ENCODE measurements around the gene EMD.
A peak's percentile ranks its signal among the peaks of the same experiment; 100 is the strongest.
"Not testable (repeated sequence)": the region's sequence is repeated elsewhere in the genome, so short reads cannot be mapped to it uniquely, and the experiment has no call there.

EMD gene

DNA sequence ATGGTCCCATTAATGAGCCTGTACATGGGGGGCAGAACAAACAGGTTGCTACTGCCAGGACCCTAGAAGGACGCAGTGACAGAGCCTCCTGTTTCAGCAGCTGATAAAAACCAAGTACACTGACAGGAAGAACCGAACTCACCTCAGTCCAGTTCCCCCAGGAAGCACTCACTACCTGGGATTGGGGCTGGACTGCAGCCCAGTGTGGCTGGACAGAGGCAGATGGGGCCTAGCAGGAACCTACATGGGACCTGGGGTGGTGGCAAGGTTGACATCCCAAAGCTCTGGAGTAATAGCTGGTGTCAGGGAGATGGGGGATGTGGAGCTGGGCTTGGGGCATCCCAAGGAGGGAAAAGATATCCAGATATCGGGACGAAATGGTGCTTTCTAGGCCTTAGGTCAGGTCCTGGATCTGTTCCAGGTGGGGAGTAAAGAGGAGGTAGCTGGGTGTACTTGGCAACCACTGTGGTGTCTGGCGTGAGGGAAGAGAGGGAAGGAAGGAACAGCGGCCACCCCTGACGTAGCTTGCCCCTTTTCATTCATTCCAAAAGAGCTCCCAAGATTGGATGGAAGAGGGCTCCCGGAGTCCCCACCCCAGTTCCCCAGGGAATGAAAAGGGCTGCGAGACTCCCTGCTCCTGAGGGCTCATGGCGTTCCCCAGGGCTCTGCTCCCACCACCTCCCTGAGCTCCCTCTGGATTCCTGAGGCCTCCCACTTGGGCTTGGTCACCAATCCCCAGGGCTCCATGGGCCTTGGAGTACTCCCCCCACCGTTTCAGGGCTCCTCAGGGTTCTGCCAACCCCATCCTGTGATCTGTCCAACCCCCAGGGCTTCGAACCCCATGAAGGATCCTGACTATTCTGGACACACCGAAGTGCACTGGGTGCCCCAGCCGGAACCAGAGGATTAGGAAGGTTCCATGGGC lies 4.5 kb downstream of the EMD start:
- DNase-seq (ENCODE audit: extremely low read depth, insufficient read length) = no peak

DNA sequence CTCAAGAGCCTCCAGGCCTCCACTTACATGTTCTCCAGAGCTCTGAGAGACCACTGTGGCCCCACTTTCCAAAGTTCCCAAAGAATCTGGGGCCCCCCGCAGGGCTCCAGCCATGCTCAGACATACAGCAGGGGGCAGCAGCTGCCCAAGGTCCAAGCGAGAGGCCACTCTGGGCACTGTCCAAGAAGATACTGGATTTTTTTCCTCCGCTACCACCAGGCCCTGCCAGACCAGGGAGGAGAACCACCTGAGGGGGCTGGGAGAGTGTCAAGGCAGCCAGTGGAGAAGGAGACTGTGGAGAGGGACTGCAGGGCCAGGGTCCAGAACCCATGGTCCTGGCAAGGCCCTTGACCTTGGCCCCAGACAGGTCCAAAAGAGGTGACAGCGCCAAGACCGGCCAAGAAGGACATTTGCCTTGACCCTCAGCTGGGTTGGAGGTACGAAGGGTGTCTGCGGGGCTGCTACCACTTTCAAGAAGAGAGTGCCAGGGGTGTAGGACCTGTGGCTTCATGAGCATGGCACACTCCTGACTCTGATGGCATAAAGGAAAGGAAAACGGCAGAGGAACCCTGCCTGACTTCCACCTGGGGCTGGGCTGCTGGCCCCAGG lies 5.3 kb downstream of the EMD start:
- Histone ChIP-seq H3K27me3 (replicated peaks; ENCODE audit: control insufficient read depth, insufficient read depth, low read length) (no peaks in the 10 kb centered on the region), H3K4me3 (replicated peaks; ENCODE audit: low read depth, low read length) (no peak overlapping the region), H3K36me3 (ENCODE audit: control insufficient read depth, insufficient read depth, low read length) (peaks cover 1% of the 10 kb centered on the region)
- no peak for DNase-seq (ENCODE audit: extremely low read depth, insufficient read length)
- TF ChIP-seq, protein P1, sequence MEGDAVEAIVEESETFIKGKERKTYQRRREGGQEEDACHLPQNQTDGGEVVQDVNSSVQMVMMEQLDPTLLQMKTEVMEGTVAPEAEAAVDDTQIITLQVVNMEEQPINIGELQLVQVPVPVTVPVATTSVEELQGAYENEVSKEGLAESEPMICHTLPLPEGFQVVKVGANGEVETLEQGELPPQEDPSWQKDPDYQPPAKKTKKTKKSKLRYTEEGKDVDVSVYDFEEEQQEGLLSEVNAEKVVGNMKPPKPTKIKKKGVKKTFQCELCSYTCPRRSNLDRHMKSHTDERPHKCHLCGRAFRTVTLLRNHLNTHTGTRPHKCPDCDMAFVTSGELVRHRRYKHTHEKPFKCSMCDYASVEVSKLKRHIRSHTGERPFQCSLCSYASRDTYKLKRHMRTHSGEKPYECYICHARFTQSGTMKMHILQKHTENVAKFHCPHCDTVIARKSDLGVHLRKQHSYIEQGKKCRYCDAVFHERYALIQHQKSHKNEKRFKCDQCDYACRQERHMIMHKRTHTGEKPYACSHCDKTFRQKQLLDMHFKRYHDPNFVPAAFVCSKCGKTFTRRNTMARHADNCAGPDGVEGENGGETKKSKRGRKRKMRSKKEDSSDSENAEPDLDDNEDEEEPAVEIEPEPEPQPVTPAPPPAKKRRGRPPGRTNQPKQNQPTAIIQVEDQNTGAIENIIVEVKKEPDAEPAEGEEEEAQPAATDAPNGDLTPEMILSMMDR (IDR thresholded peaks at IDR 0.05; ENCODE audit: insufficient read depth, low read length, poor library complexity, severe bottlenecking) = peak; percentile 26

More for the DNA sequence above, 4.5 kb downstream of the EMD start:
- no peak overlapping the region for H3K4me3 ChIP-seq (replicated peaks; ENCODE audit: low read depth, low read length)
- H3K36me3 ChIP-seq (ENCODE audit: control insufficient read depth, insufficient read depth, low read length) = peaks cover 1% of the 10 kb centered on the region
- H3K27me3 ChIP-seq (replicated peaks; ENCODE audit: control insufficient read depth, insufficient read depth, low read length) = no peaks in the 10 kb centered on the region
- TF ChIP-seq, protein P1 (IDR thresholded peaks at IDR 0.05; ENCODE audit: insufficient read depth, low read length, poor library complexity, severe bottlenecking) = no peak

DNA sequence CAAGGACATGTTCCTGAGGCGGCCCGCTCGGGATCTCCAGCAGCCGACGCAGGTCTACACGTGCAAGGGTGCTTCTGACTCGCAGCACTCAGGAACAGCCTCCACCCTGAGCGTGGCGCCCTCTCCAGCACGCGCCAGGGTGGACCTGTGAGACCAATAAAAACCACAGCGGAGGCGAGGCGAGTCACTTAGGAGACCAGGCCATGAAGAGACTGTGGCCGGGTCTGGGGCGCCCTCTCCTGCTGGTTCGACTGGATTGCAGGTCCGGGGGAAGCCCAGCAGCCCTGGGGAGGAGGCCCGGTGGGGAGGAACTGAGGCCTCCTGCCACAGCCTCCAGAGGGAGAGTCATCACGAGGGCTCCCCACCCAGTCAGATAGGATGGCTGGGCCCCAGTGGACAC lies 9.0 kb downstream of the EMD start:
- not testable (repeated sequence) for H3K36me3 ChIP-seq (ENCODE audit: control insufficient read depth, insufficient read depth, low read length); H3K27me3 ChIP-seq (replicated peaks; ENCODE audit: control insufficient read depth, insufficient read depth, low read length); DNase-seq (ENCODE audit: extremely low read depth, insufficient read length); H3K4me3 ChIP-seq (replicated peaks; ENCODE audit: low read depth, low read length)

DNA sequence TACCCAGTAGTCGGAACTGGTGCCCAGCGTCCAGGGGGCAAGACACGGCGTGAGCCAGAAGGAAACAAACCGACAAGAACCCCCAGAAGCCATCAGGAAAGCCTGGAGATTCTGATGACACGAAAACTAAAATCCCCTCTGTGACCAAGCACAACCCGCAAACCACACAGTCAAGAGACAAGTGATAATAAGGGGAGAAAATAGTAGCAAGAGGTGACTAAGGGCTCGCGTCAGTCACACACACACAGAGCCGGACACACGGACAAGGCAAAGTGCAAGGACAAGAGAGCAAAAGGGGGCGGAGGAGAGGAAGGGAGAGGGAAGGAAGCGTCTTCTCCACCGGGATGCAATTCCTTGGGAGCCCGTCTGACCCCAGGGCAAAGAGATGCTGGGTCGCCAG lies 9.6 kb downstream of the EMD start:
- not testable (repeated sequence) for H3K27me3 ChIP-seq (replicated peaks; ENCODE audit: control insufficient read depth, insufficient read depth, low read length); DNase-seq (ENCODE audit: extremely low read depth, insufficient read length); H3K4me3 ChIP-seq (replicated peaks; ENCODE audit: low read depth, low read length); H3K36me3 ChIP-seq (ENCODE audit: control insufficient read depth, insufficient read depth, low read length)

DNA sequence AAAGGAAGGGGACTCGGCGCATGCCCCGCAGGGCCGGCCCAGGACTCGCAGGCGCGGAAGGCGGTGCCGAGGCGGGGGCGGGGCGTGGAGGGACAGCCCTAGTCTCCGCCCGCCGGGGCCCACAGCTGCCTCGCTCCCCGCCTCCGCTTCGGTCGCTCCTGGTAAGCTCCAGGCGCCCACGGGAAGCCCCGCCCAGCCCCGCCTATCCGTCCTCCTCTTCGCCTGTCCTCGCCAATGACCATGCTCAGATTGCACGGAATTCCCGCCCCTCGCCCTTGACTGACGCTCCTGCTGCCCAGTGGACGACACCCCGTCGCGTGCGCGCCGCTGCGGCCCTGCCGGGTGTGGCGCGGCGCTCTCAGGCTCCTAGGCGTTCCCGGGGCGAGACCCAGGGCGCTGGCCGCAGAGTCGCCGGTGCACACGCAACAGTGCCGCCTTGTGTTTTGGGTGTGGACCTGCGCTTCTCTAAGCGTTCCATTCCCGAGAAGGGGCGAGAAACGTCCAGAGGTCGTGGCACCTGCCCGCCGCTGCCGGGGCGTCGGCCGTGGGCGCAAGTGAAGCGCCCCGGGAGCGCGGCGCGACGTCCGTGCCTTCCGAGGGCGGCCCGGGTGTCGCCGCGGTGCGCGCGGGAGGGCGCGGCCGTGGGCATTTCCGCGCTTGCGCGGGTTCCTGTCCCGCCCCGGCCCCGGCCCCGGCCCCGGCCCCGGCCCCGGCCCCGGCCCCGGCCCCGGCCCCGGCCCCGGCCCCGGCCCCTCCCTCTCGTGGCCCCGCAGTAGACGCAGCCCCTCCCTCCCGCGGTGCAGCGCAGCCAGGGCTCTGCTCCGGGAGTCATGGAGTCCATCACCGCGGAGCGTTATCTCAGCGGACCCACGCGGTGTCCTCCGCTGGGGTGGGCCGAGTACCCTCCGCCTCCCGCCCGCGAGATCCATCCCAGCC lies 11.0 kb downstream of the EMD start:
- not testable (repeated sequence) for H3K4me3 ChIP-seq (replicated peaks; ENCODE audit: low read depth, low read length); H3K27me3 ChIP-seq (replicated peaks; ENCODE audit: control insufficient read depth, insufficient read depth, low read length); H3K36me3 ChIP-seq (ENCODE audit: control insufficient read depth, insufficient read depth, low read length); DNase-seq (ENCODE audit: extremely low read depth, insufficient read length)

DNA sequence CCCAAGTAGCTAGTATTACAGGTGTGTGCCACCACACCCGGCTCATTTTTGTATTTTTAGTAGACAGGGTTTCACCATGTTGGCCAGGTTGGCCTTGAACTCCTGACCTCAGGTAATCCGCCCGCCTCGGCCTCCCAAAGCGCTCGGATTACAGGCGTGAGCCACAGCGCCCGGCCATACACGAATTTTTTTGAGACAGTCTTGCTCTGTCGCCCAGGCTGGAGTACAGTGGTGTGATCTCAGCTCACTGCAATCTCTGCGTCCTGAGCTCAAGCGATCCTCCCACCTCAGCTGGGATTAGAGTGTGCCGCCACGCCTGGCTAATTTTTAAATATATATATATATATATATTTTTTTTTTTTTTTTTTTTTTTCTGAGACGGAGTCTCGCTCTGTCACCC lies 17.3 kb downstream of the EMD start:
- H3K36me3 ChIP-seq (ENCODE audit: control insufficient read depth, insufficient read depth, low read length); H3K27me3 ChIP-seq (replicated peaks; ENCODE audit: control insufficient read depth, insufficient read depth, low read length); DNase-seq (ENCODE audit: extremely low read depth, insufficient read length): not testable (repeated sequence)
- peak overlapping the region; percentile 89 for H3K4me3 ChIP-seq (replicated peaks; ENCODE audit: low read depth, low read length)

DNA sequence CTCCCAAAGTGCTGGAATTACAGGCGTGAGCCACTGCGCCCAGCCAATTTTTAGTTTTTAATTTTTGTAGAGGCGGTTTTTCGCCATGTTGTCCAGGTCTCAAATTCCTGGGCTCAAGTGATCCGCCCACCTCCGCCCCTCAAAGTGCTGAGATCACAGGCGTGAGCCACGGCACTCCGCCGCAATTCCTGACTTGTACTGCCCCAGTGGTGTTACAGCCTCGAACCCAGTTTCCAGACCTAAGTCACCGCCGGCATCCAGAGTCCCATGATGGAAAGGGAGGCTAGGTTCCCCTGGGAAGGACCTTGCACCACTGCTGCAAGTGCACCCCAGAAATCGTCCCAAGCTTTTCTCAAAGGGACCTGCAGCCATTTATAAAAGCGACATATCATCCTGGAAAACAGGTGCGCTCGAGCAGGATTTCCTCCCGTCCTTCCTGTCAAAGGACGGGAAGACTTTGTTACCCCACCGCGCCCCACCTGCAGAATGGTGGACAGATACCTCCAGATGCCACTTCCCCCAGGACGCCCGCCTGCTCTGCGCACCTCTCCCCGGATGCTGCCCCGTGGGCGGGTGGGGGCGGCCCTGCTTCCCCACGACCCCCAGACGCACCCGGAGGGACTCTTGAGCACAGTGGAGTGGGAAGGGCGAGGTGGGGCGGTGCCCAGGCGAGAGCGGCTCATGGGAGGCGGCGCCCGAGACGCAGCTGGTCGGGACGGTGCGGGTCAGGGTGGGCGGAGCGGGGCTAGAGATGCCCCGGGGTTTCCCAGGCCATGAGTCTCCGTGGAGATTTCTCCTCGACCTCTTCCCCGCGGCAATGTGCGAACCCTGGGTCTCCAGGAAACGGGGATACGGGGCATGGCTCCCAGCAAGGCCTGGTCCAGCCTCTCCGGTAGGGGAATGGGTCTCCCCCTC lies 18.1 kb downstream of the EMD start:
- Histone ChIP-seq H3K36me3 (ENCODE audit: control insufficient read depth, insufficient read depth, low read length) (peaks cover 11% of the 10 kb centered on the region), H3K27me3 (replicated peaks; ENCODE audit: control insufficient read depth, insufficient read depth, low read length) (no peaks in the 10 kb centered on the region), H3K4me3 (replicated peaks; ENCODE audit: low read depth, low read length) (peak overlapping the region; percentile 89)
- TF ChIP-seq, protein P1 (IDR thresholded peaks at IDR 0.05; ENCODE audit: insufficient read depth, low read length, poor library complexity, severe bottlenecking) = no peak
- peak; percentile 82 for DNase-seq (ENCODE audit: extremely low read depth, insufficient read length)

Data from GM06990 (cell line).